ELF-1 (cell line): ENCODE measurements around the gene MSH4.
A peak's percentile ranks its signal among the peaks of the same experiment; 100 is the strongest.
"Not testable (repeated sequence)": the region's sequence is repeated elsewhere in the genome, so short reads cannot be mapped to it uniquely, and the experiment has no call there.

Experiments
- DNase-seq: peaks from one replicate; pipeline ENCODE4 v3.0.0-alpha.2; 2016; ENCODE audit warnings: low read depth, low spot score

The MSH4 gene

DNA sequence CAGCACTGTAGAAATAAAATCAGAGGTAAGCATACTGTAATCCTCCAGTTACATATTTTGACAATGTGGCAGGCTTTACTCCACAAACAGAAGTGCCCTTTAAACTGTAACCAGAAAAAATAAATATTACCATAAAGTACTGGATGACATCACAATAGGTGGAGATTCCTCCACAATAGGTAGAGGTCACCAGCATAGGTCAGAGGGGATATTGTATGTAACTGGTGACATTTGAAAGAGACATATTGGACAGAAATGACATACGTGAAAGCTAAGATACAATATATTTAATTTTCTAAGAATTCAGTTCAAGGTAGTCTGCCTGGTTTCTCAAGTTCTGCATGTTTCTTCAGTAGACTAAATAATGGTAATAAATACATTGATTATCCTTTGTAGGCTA lies 135.6 kb downstream of the MSH4 start, which contains the start of gene ASB17:
TSS of gene ASB17 (minus strand) at position 101 of the 400 bp plus-strand sequence. CDS start 113 bp downstream, outside the sequence.
- DNase-seq = no peak

DNA sequence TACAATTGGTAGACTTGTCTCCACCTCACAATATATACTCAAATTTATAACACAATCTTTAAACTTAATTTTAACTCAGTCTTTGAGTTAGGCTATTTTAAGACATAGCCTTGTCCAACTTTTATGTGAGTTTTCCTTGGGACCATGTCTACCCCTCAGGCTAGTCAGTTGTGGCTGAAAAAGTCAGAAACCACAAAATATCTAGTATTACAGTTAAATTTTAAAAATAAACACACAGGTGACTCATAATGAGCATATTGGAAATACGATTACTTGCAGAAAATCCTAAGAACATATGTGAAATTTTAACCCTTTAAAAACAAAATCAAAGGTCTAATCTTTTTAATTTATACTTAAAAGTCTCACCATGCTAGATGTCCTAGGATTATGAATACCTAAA lies 140.4 kb downstream of the MSH4 start:
- DNase-seq = no peak

DNA sequence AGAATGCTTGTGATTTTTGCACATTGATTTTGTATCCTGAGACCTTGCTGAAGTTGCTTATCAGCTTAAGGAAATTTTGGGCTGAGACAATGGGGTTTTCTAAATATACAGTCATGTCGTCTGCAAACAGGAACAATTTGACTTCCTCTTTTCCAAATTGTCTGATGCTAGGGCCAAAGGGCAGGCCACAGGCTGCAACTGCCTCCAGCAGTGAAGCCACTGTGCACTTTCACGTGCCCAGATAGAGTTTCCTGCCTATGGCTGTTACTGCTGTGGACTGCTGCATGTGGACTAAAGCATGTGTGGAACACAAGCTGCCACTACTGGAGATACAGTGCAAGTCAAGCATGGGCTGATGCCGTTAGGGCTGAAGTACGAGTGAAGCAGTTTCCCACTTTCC lies 146.4 kb downstream of the MSH4 start:
- not testable (repeated sequence) for DNase-seq

- no peak for DNase-seq
These were observed 153.5 kb downstream of the MSH4 start for GRCh38 chr1:75950176-75950575.

GRCh38 chr1:75952016-75952415 lies 155.3 kb downstream of the MSH4 start:
- DNase-seq = no peak

- DNase-seq = peak; percentile 47
These were observed 156.8 kb downstream of the MSH4 start for GRCh38 chr1:75953461-75953860.

DNA sequence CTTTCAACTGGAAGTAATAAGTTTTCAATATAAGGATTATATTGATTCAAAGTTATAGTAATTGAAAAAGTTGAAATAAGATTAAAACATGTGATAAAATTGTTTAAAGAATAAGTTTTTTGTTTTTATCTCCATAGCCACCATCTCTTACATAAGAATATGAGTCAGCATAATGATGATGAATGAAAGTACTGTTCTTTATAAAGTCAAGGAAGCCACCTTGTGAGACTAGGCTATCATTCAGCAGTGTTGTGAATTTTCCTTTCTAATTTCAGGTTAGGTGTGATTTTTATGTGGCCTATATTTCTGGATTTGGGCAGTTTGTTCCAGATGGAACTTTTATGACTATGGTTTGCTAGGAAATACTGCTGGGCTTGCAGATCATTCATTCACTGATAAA lies 157.9 kb downstream of the MSH4 start:
- DNase-seq = no peak
